ENCODE measurements around the gene RHOF. TPM values are rescaled to one million over a fixed set of nuclear protein-coding genes. Genes with fewer than 3 reads are reported as not detected.
A peak's percentile ranks its signal among the peaks of the same experiment; 100 is the strongest.

The RHOF gene
- total RNA-seq, 1 donor from 2014 or later: 28.7 TPM

GRCh38 chr12:121812320-121812871 lies 18.9 kb upstream of the RHOF start:
- ATAC-seq: peak; percentile 92 to 93
- peak; percentile 87 for DNase-seq

GRCh38 chr12:121811434-121812319 lies 18.2 kb upstream of the RHOF start:
- TF ChIP-seq CTCF (IDR thresholded peaks at IDR 0.05): peak; percentile 99
- peaks cover 69% of the 10 kb centered on the region for H3K36me3 ChIP-seq

More at GRCh38 chr12:121812320-121812871, 18.9 kb upstream of the RHOF start:
- peak; percentile 26 for TF ChIP-seq CTCF (IDR thresholded peaks at IDR 0.05)
- Histone ChIP-seq H3K9me3 (no peaks in the 10 kb centered on the region), H3K4me1 (peaks cover 40% of the 10 kb centered on the region), H3K4me3 (peak overlapping the region; percentile 74), H3K36me3 (peaks cover 71% of the 10 kb centered on the region), H3K27ac (peak overlapping the region; percentile 65), H3K27me3 (ENCODE audit: low read depth) (no peaks in the 10 kb centered on the region)
- intact Hi-C loops (cut with DNase I): no loop called here

GRCh38 chr12:121810833-121811433 lies 17.4 kb upstream of the RHOF start:
- Histone ChIP-seq H3K27me3 (ENCODE audit: low read depth) (no peaks in the 10 kb centered on the region), H3K36me3 (peaks cover 63% of the 10 kb centered on the region), H3K27ac (peak overlapping the region; percentile 65), H3K4me3 (peak overlapping the region; percentile 74), H3K9me3 (no peaks in the 10 kb centered on the region), H3K4me1 (peaks cover 55% of the 10 kb centered on the region)
- DNase-seq (no peak), ATAC-seq (no peak)
- no peak for TF ChIP-seq CTCF (IDR thresholded peaks at IDR 0.05)
- intact Hi-C loops (cut with DNase I): no loop called here

More at GRCh38 chr12:121811434-121812319, 18.2 kb upstream of the RHOF start:
- intact Hi-C loops (cut with DNase I): no loop called here
- peak; percentile 83 for DNase-seq
- Histone ChIP-seq H3K27ac (peak overlapping the region; percentile 65), H3K9me3 (no peaks in the 10 kb centered on the region), H3K27me3 (ENCODE audit: low read depth) (no peaks in the 10 kb centered on the region), H3K4me3 (peak overlapping the region; percentile 74), H3K4me1 (peaks cover 47% of the 10 kb centered on the region)
- peak; percentile 94 to 95 for ATAC-seq

GRCh38 chr12:121810234-121810817 lies 16.8 kb upstream of the RHOF start:
- Histone ChIP-seq H3K36me3 (peaks cover 57% of the 10 kb centered on the region), H3K27me3 (ENCODE audit: low read depth) (no peaks in the 10 kb centered on the region), H3K4me1 (peaks cover 61% of the 10 kb centered on the region), H3K27ac (no peak overlapping the region), H3K9me3 (no peaks in the 10 kb centered on the region), H3K4me3 (no peak overlapping the region)
- intact Hi-C loops (cut with DNase I): no loop called here
- no peak for ATAC-seq
- TF ChIP-seq CTCF (IDR thresholded peaks at IDR 0.05): no peak
- no peak for DNase-seq

GRCh38 chr12:121809712-121810116 lies 16.2 kb upstream of the RHOF start:
- Histone ChIP-seq H3K27ac (no peak overlapping the region), H3K4me3 (no peak overlapping the region), H3K27me3 (ENCODE audit: low read depth) (no peaks in the 10 kb centered on the region), H3K36me3 (peaks cover 51% of the 10 kb centered on the region), H3K4me1 (peaks cover 66% of the 10 kb centered on the region), H3K9me3 (no peaks in the 10 kb centered on the region)
- intact Hi-C loops (cut with DNase I): no loop called here
- TF ChIP-seq CTCF (IDR thresholded peaks at IDR 0.05): no peak
- DNase-seq (peak; percentile 49), ATAC-seq (no peak)
